GM12864 (cell line): ENCODE data around the gene PLK1.
"Not testable (repeated sequence)": the region's sequence is repeated elsewhere in the genome, so short reads cannot be mapped to it uniquely, and the experiment has no call there.

Source experiments
- DNase-seq: peaks from one replicate; pipeline ENCODE4 v3.0.0-alpha.2; 2011; ENCODE audit warnings: low read depth
- H3K4me3 ChIP-seq: 2 replicates; pipeline ENCODE4 v1.5.1; 2011; ENCODE audit warnings: mild to moderate bottlenecking, low read depth, low read length, control low read depth
- TF ChIP-seq, protein P1 (sequence below): IDR thresholded peaks from 2 replicates; pipeline ENCODE4 v1.5.1; 2011; ENCODE audit warnings: low read depth, mild to moderate bottlenecking, moderate library complexity, low read length, control low read depth, inconsistent platforms; ENCODE audit errors: missing control alignments

The PLK1 gene

GRCh38 chr16:23724096-23724784 is 45.6 kb downstream of the PLK1 start:
- DNase-seq, result no peak
- TF ChIP-seq, protein P1, sequence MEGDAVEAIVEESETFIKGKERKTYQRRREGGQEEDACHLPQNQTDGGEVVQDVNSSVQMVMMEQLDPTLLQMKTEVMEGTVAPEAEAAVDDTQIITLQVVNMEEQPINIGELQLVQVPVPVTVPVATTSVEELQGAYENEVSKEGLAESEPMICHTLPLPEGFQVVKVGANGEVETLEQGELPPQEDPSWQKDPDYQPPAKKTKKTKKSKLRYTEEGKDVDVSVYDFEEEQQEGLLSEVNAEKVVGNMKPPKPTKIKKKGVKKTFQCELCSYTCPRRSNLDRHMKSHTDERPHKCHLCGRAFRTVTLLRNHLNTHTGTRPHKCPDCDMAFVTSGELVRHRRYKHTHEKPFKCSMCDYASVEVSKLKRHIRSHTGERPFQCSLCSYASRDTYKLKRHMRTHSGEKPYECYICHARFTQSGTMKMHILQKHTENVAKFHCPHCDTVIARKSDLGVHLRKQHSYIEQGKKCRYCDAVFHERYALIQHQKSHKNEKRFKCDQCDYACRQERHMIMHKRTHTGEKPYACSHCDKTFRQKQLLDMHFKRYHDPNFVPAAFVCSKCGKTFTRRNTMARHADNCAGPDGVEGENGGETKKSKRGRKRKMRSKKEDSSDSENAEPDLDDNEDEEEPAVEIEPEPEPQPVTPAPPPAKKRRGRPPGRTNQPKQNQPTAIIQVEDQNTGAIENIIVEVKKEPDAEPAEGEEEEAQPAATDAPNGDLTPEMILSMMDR, result no peak
- H3K4me3 ChIP-seq, result no peak overlapping the region

GRCh38 chr16:23724785-23725131 is 46.1 kb downstream of the PLK1 start:
- TF ChIP-seq, protein P1, result no peak
- no peak overlapping the region for H3K4me3 ChIP-seq
- DNase-seq, result no peak

DNA sequence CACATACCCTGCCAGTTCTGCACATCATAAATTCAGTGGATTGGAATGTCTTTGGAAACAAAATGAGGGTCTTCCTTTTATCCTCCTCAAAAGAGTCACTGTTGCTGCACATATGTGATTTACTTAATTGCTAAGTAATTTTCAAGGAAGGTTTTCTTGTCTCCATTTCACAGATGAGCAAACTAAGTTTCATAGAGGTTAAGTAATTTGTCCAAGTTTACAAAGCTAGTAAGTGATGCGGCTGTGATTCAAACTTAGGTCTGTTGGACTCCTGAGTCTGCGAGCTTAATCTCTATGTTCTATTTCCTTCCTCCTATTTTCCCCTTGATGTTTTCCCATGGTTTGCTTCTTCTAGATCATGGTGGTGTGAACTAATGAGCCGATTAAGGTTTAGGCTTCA is 48.0 kb downstream of the PLK1 start:
- no peak for DNase-seq
- H3K4me3 ChIP-seq, result no peak overlapping the region
- TF ChIP-seq, protein P1, result no peak

DNA sequence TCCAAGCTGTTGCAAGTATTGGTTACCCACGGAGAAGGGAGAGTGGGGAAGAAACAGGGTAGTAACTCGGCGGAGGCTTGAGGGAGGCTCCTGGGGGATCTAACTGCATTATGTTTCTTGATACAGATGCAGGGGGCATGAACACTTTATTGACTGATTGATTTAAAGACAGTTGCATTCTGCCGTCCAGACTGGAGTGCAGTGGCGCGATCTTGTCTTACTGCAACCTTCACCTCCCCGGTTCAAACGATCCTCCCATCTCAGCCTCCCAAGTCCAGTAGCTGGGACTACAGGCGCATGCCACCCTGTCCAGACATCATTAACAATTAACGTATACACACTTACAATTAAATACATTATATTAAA is 49.4 kb downstream of the PLK1 start:
- DNase-seq, result no peak
- TF ChIP-seq, protein P1, result no peak
- H3K4me3 ChIP-seq, result no peak overlapping the region

DNA sequence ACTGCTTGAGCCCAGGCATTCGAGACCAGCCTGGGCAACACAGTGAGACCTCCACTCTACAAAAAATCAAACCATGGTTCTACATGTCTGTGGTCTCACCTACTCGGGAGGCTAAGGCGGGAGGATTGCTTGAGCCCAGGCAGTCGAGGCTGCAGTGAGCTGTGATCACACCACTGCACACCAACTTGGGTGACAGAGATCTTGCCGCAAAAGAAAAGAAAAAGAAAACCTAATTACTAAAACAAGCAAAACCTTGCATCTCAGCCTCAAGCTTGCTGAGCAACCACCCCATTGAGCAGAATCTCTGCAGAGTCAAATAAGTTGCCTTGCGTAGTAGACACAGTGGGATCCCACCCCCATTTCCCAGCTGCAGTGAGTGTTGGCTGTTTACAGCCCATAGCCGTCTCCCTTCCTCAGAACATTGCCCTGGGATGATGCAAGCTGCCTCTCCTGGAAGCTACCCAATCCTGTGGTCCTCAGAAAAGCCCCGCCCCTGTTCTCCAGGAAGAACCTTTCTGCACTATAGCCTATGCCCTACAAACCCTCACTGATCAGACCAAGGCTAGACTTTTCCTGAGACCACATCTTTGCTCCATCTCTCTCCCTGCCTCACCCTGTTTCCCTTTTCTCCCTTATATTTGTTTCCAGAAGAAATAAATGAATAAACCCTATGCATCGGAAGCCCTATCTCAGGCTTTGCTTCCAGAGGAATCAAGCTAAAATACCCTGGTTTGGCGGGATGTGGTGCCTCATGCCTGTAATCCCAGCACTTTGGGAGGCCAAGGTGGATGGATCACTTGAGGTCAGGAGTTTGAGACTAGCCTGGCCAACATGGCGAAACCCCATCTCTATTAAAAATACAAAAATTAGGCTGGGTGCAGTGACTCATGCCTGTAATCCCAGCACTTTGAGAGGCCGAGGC is 51.1 kb downstream of the PLK1 start:
- H3K4me3 ChIP-seq, result no peak overlapping the region
- DNase-seq, result no peak
- TF ChIP-seq, protein P1, result no peak

GRCh38 chr16:23734176-23734893 is 55.6 kb downstream of the PLK1 start:
- TF ChIP-seq, protein P1, result no peak
- no peak overlapping the region for H3K4me3 ChIP-seq
- DNase-seq, result no peak

GRCh38 chr16:23737423-23738028 is 58.8 kb downstream of the PLK1 start:
- not testable (repeated sequence) for DNase-seq

More at GRCh38 chr16:23737423-23738028, 58.8 kb downstream of the PLK1 start:
- not testable (repeated sequence) for H3K4me3 ChIP-seq
